Muscle of back (tissue), 11 donors: Measurements from ENCODE around the gene PINLYP. TPM values are rescaled to one million over a fixed set of nuclear protein-coding genes. Genes with fewer than 3 reads are reported as not detected.

ENCODE experiments used
- DNase-seq, 3 donors: peaks; one replicate each; pipeline versions ENCODE4 v3.0.0 to v3.0.0-alpha.2; 2013
- polyA plus RNA-seq, 10 donors: library from polyadenylated mRNA; unstranded; fragments of 120-200 nt; gene quantifications; one replicate each; pipeline ENCODE4 v1.2.1, GENCODE V29; 2013; ENCODE audit not compliant: insufficient read length in 10 of 10

Gene PINLYP
- polyA plus RNA-seq, 10 donors, result 4.2 to 9.4 (median 5.4) TPM

- DNase-seq, result no peak
These were observed 53.2 kb downstream of the PINLYP start for GRCh38 chr19:43628646-43629326.

- DNase-seq, result no peak
These were observed 55.9 kb downstream of the PINLYP start for GRCh38 chr19:43631491-43631890.

Other genes with a start within 250 kb of the PINLYP start
- under 1 TPM in 6 of 10 donors, not detected in 4; 0.12 to 0.28 (median 0.18) TPM for gene CD177, start 222.1 kb upstream of the PINLYP start, polyA plus RNA-seq
- gene TEX101, start 160.9 kb upstream of the PINLYP start, polyA plus RNA-seq, result under 1 TPM in 1 of 10 donors, not detected in 9; 0.19 TPM
- gene LYPD3, start 110.2 kb upstream of the PINLYP start, polyA plus RNA-seq, result 10 to 100 TPM in 2 of 10 donors, under 1 TPM in 8; 0.15 to 17.0 (median 0.58) TPM
- gene PHLDB3, start 71.1 kb upstream of the PINLYP start, polyA plus RNA-seq, result 1 to 10 TPM; 1.9 to 5.3 (median 4.1) TPM
- gene ETHE1, start 48.6 kb upstream of the PINLYP start, polyA plus RNA-seq, result 10 to 100 TPM; 10.5 to 16.5 (median 14.7) TPM
- gene ZNF575, start 42.6 kb upstream of the PINLYP start, polyA plus RNA-seq, result 1 to 10 TPM; 1.6 to 3.3 (median 2.6) TPM
- gene XRCC1, start 274 bp upstream of the PINLYP start, polyA plus RNA-seq, result 10 to 100 TPM; 24.5 to 40.6 (median 29.6) TPM
- gene IRGQ, start 20.3 kb downstream of the PINLYP start, polyA plus RNA-seq, result 10 to 100 TPM in 7 of 10 donors, 1 to 10 TPM in 3; 9.0 to 18.6 (median 11.2) TPM
- 10 to 100 TPM in 2 of 10 donors, 1 to 10 TPM in 8; 7.2 to 11.8 (median 9.3) TPM for gene ZNF576, start 20.8 kb downstream of the PINLYP start, polyA plus RNA-seq
- gene SRRM5, start 36.3 kb downstream of the PINLYP start, polyA plus RNA-seq, result under 1 TPM; 0.13 to 0.75 (median 0.36) TPM
- gene ZNF428, start 43.8 kb downstream of the PINLYP start, polyA plus RNA-seq, result 10 to 100 TPM; 38.1 to 76.5 (median 44.3) TPM
- gene CADM4, start 64.0 kb downstream of the PINLYP start, polyA plus RNA-seq, result 10 to 100 TPM in 3 of 10 donors, 1 to 10 TPM in 7; 5.6 to 19.4 (median 8.7) TPM
- 10 to 100 TPM in 1 of 10 donors, 1 to 10 TPM in 9; 4.8 to 10.1 (median 7.0) TPM for gene PLAUR, start 94.4 kb downstream of the PINLYP start, polyA plus RNA-seq
- not detected for gene IRGC, start 140.3 kb downstream of the PINLYP start, polyA plus RNA-seq
- 10 to 100 TPM; 26.4 to 50.0 (median 33.7) TPM for gene SMG9, start 179.2 kb downstream of the PINLYP start, polyA plus RNA-seq
- 1 to 10 TPM in 3 of 10 donors, under 1 TPM in 6, not detected in 1; 0.23 to 1.4 (median 0.85) TPM for gene KCNN4, start 205.2 kb downstream of the PINLYP start, polyA plus RNA-seq
- gene LYPD5, start 226.6 kb downstream of the PINLYP start, polyA plus RNA-seq, result under 1 TPM; 0.31 to 0.74 (median 0.53) TPM